ENCODE measurements around the gene SYT11. TPM values are rescaled to one million over a fixed set of nuclear protein-coding genes. Genes with fewer than 3 reads are reported as not detected.

Gene SYT11
- total and polyA plus RNA-seq, 2 of the 8 experiments (the other 6 are each of a cell fraction or from before 2014, with no cell fraction given) = 7.2 to 9.6 TPM

DNA sequence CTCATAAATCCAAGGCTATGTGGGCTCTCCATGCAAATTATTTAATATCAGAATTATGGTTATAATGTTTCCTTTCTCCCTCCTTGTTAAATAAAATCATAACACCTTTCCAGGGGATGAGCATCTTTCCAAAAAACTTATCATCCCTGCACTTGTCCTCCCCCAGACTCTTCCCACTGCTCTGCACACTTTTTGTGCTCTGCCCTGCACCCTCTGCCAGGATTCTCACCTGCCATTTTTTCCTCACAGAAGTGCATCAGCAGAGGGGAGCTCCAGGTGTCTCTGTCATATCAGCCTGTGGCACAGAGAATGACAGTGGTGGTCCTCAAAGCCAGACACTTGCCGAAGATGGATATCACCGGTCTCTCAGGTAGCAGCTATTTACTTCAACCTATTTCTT, 20.9 kb downstream of the SYT11 start:
- H4K5ac ChIP-seq (ENCODE audit: insufficient read length, low read depth, low read length) = no peak overlapping the region
- no peaks in the 10 kb centered on the region for H3K79me2 ChIP-seq (ENCODE audit: control insufficient read depth in 1 of 2, insufficient read depth in 2 of 2, low read length in 2 of 2)
- no peak overlapping the region for H2BK120ac ChIP-seq (replicated peaks; ENCODE audit: low read depth, low read length)
- H4K8ac ChIP-seq (ENCODE audit: extremely low read depth, insufficient read depth, low read length) = no peak overlapping the region
- DNase-seq (ENCODE audit: low read depth in 1 of 2, low spot score in 2 of 2) = no peak
- no peak overlapping the region for H3K56ac ChIP-seq (replicated peaks; ENCODE audit: insufficient read length, low read depth, low read length)
- no peak for FAIRE-seq
- H3K36me3 ChIP-seq (ENCODE audit: control insufficient read depth in 2 of 4, insufficient read depth in 4 of 4, low read length in 3 of 4) = no peaks in the 10 kb centered on the region
- H2BK15ac ChIP-seq (ENCODE audit: low read length) = no peak overlapping the region
- H3K27ac ChIP-seq (ENCODE audit: low read depth, low read length) = no peak overlapping the region
- no peaks in the 10 kb centered on the region for H3K9me3 ChIP-seq (ENCODE audit: insufficient read depth in 2 of 2, low read depth in 1 of 2, low read length in 1 of 2)
- H3K4me2 ChIP-seq (ENCODE audit: insufficient read depth in 1 of 2, low read depth in 2 of 2, low read length in 2 of 2) = no peak overlapping the region
- 89% methylated on average over 2 of the region's 2 CpGs; no CpG with 5 or more reads in 1 of the 2 experiments for WGBS, 2 experiments (ENCODE audit: extremely low coverage in 1 of 2, insufficient coverage in 1 of 2, insufficient read length in 1 of 2, insufficient replicate concordance in 2 of 2, low coverage in 1 of 2, low lambda C conversion rate in 2 of 2, missing lambda C conversion rate in 1 of 2)
- no peak overlapping the region for H2BK12ac ChIP-seq (ENCODE audit: low read depth, low read length)
- ChIA-PET CTCF (ENCODE audit: partially characterized antibody) (interaction anchor here (0.6 to 0.8 kb wide), 2 partner anchors 17 to 18 kb away, joined by 3 to 4 read pairs; no protein-coding TSS in a partner anchor), POLR2A (ENCODE audit: partially characterized antibody) (no interaction called here)
- no peaks in the 10 kb centered on the region for H3K23me2 ChIP-seq (ENCODE audit: low read depth, low read length)
- no peaks in the 10 kb centered on the region for H4K20me1 ChIP-seq (replicated peaks in 1 of 2; ENCODE audit: control insufficient read depth in 1 of 2, insufficient read depth in 2 of 2, low read length in 2 of 2)
- 0 out of 7 replicates have a peak, but pooled peaks cover 0 to 3% (median 0%) of the 10 kb centered on the region in 4 experiments for H3K4me1 ChIP-seq (replicated peaks in 1 of 4; ENCODE audit: control insufficient read depth in 3 of 4, insufficient read depth in 4 of 4, low read length in 3 of 4)
- H3K4me3 ChIP-seq (ENCODE audit: extremely low read depth in 1 of 4, insufficient read depth in 2 of 4, low read depth in 3 of 4, low read length in 4 of 4) = no peak overlapping the region
- H3K4ac ChIP-seq (replicated peaks; ENCODE audit: insufficient read length, low read depth, low read length) = no peak overlapping the region
- H2AK5ac ChIP-seq (ENCODE audit: low read depth, low read length) = no peak overlapping the region
- H2BK5ac ChIP-seq (ENCODE audit: low read depth, low read length) = no peak overlapping the region
- no peaks in the 10 kb centered on the region for H3K27me3 ChIP-seq (replicated peaks in 1 of 4; ENCODE audit: control insufficient read depth in 3 of 4, extremely low read depth in 1 of 4, insufficient read depth in 3 of 4, low read length in 3 of 4)
- H2AFZ ChIP-seq (ENCODE audit: low read length) = no peak overlapping the region
- no peak overlapping the region for H4K91ac ChIP-seq (replicated peaks; ENCODE audit: insufficient read length, low read length)
- no peak overlapping the region for H3K18ac ChIP-seq (ENCODE audit: extremely low read depth, low read length)
- no peak overlapping the region for H3K23ac ChIP-seq (ENCODE audit: insufficient read length)
- H3K9ac ChIP-seq (replicated peaks in 1 of 4; ENCODE audit: extremely low read depth in 1 of 4, low read depth in 3 of 4, low read length in 3 of 4) = peak overlapping the region in 1 of 4 experiments; percentile 8; a peak in 1 of 7 replicates
- H3K79me1 ChIP-seq (ENCODE audit: low read depth, low read length) = no peaks in the 10 kb centered on the region
- no peak overlapping the region for H2BK20ac ChIP-seq (ENCODE audit: low read length)
- H3K14ac ChIP-seq (ENCODE audit: insufficient read length) = no peak overlapping the region
- TF ChIP-seq HDAC2 (IDR thresholded peaks at IDR 0.05; ENCODE audit: borderline replicate concordance in 1 of 2, low read depth in 2 of 2, low read length in 2 of 2) (no peak), SP4 (IDR thresholded peaks at IDR 0.05; ENCODE audit: low read length) (no peak), POLR2AphosphoS5 (IDR thresholded peaks at IDR 0.05; ENCODE audit: low read depth, low read length) (no peak), HDAC6 (IDR thresholded peaks at IDR 0.05; ENCODE audit: low read depth, low read length) (no peak), CHD2 (IDR thresholded peaks at IDR 0.05; ENCODE audit: low read length) (no peak), JUN (IDR thresholded peaks at IDR 0.05; ENCODE audit: low read depth, low read length) (no peak), TAF1 (IDR thresholded peaks at IDR 0.05; ENCODE audit: low read depth, low read length) (no peak), KDM1A (IDR thresholded peaks at IDR 0.05; ENCODE audit: borderline replicate concordance, low read length) (no peak), CBX5 (IDR thresholded peaks at IDR 0.05; ENCODE audit: low read depth, low read length) (no peak), PHF8 (conservative IDR thresholded peaks at IDR 0.05; ENCODE audit: low read depth, low read length) (no peak), RNF2 (IDR thresholded peaks at IDR 0.05; ENCODE audit: borderline replicate concordance, low read depth, low read length, missing control alignments, poor library complexity, severe bottlenecking) (no peak)
- TF ChIP-seq, protein P1, sequence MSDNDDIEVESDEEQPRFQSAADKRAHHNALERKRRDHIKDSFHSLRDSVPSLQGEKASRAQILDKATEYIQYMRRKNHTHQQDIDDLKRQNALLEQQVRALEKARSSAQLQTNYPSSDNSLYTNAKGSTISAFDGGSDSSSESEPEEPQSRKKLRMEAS (IDR thresholded peaks at IDR 0.05) = no peak
- TF ChIP-seq, protein P2, sequence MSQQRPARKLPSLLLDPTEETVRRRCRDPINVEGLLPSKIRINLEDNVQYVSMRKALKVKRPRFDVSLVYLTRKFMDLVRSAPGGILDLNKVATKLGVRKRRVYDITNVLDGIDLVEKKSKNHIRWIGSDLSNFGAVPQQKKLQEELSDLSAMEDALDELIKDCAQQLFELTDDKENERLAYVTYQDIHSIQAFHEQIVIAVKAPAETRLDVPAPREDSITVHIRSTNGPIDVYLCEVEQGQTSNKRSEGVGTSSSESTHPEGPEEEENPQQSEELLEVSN (IDR thresholded peaks at IDR 0.05) = no peak
